T47D (cell line): Measurements from ENCODE around the gene GSTT4.
"Not testable (repeated sequence)": the region's sequence is repeated elsewhere in the genome, so short reads cannot be mapped to it uniquely, and the experiment has no call there.

Experiments used
- DNase-seq, 2 experiments: peaks; one replicate each; pipeline versions ENCODE4 v3.0.0 to v3.0.0-alpha.2; 2011 to 2012; ENCODE audit warnings: low read depth in 1 of 2, low spot score in 1 of 2
- JUND ChIP-seq: IDR thresholded peaks from 2 replicates; pipeline ENCODE4 v1.6.1; 2012; ENCODE audit warnings: low read depth
- in situ Hi-C: cut with HindIII; loops from 2 replicates; pipeline ENCODE4 v1.10.0; 2016; ENCODE audit warnings: low sequenced_read_pairs, low pct_unique_long_range_greater_than_20kb

Gene GSTT4

DNA sequence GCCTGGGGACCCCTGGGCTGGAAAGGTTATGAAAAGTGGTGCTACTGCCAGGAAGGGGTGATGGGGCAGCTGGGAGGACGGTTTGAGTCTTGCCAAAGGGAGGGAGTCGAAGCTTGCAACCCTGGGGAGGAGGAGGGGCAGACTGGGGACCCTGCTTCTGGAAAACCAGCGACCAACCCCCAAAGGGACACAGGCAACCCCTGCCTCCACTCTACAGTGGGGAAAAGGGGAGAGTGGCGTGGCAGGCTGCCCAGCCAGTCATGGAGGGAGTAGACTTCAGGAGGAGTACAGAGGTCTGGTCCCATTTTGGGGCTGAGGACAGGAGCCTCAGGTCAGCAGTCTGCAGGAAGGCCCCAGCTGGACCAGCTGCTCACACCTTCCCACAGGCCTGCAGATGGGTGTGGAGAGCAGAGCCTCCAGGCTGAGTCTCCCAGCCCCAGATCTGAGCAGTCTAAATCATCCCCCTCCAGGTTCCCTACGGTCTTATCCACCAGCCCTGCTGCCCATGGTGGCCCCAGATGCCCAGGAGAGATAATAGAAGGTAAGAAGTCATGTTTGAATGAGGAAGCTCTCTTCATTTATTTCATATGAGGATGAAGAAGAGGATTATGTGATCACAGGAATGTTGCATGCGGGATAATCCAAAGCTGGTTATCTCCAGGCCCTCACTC lies 34.3 kb downstream of the GSTT4 start:
- no peak for TF ChIP-seq JUND
- in situ Hi-C loops, result no loop called here
- no peak for DNase-seq

DNA sequence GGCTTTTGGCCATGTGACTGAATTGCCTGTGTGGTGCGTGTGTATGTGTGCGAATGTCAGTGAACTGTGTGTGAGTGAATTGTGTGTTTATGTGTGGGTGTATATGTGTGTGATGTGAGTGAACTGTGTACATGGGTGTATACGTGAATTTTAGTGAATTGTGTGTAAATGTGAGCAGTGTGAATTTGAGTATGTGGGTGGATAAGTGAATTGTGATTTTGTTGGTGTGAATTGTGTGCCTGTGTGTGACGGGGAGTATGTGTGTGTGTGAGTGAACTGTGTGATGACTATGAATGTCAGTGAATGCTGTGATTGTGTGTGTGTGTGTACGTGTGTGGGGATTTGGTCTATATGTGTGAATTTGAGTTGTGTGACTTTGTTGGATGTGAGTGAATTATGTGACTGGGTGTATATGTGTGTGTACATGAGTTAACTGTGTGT lies 35.0 kb downstream of the GSTT4 start:
- in situ Hi-C loops, result no loop called here
- no peak for TF ChIP-seq JUND
- DNase-seq, result no peak

DNA sequence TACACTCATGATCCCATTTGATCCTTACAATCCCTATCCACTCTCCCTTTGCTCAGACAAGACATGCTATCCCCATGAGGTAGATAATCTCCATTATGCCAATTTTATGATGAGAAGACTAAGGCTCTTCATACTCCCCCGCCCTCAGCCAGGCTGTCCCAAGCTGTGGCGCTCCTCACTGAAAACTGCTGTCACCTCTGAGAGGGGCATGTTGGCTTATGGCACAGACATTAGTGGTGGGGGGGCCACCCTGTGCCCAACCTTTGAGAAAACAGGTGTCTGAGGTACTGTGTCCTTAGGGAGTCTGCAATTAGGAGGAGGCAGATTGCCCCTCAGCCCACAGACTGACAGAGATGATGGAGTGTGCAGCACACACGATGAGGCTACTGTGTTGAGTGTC lies 36.2 kb downstream of the GSTT4 start:
- in situ Hi-C loops, result no loop called here
- TF ChIP-seq JUND, result no peak
- no peak for DNase-seq

DNA sequence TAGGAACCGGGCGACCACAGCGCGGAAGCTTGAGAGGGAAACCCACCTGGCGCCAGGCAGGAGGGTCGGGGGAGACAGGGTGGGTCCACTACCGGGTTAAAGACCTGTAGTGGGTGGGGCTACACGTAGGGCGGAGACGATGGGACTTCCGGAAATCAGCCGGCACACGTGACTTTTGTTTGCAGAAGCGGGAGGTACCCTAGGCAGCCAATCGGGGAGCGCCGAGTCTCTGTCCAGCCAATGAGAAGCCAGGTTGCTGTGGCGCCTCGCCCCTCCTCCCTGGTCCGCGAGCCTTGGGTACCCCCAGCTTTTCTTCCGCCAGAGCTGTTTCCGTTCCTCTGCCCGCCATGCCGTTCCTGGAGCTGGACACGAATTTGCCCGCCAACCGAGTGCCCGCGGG lies 38.7 kb downstream of the GSTT4 start, which contains the start of gene DDTL:
Gene DDTL (plus strand): TSS at position 321 of the 400 bp plus-strand sequence. CDS start 27 bp downstream, at position 348.
- DNase-seq, in situ Hi-C loops: not testable (repeated sequence)

DNA sequence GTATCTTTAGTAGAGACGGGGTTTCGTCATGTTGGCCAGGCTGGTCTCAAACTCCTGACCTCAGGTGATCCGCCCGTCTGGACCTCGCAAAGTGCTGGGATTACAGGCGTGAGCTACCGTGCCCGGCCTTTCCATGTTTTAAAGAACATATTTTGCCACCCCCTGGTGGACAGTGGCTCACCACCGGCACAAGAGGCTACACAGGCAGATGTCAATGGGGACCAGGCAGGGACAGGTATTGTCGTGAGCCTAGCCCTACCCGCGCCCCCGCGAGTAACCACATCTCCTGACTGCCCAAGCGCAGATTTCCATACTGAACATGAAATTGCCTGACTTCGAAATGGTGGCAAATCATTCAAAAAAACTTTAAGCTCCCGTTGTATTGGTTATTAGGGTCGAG lies 39.2 kb downstream of the GSTT4 start:
- DNase-seq, in situ Hi-C loops: not testable (repeated sequence)

DNA sequence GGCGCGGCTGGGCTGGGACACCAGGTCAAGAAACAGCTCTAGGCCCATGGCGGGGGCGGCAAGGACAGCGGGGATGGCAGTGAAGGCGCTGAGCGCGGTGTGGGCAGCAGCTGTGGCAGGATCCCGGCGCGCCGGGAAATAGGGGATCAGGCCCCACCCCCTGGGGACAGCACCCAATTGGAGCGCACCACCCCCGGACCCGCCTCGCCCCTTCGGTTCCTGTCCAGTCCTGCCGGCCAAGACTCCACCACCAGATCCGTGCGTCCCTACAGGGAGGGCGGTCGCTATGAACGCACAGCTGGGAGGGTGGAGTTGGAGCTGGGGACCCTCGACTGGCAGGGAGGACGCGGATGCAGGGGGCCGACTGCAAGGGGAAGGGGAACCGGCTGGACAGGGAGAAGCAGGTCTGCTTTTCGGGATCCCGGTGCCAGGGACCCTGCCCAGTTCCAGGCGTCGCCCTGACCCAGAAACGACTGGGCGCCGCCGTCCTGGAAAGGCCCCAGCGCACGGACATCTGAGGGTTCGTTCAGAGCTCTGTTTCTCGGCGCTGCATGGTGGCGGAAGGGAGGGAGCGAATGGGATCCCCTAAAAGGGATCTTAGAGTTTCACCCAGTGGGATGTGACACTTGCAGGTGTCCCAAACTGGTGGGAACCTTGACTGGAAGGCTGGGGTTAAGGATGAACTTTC lies 44.0 kb downstream of the GSTT4 start, which contains the start of gene GSTT2B:
Gene GSTT2B (minus strand): TSS at position 112 of the 688 bp plus-strand sequence. CDS start 64 bp downstream, at position 48.
- DNase-seq, in situ Hi-C loops: not testable (repeated sequence)

DNA sequence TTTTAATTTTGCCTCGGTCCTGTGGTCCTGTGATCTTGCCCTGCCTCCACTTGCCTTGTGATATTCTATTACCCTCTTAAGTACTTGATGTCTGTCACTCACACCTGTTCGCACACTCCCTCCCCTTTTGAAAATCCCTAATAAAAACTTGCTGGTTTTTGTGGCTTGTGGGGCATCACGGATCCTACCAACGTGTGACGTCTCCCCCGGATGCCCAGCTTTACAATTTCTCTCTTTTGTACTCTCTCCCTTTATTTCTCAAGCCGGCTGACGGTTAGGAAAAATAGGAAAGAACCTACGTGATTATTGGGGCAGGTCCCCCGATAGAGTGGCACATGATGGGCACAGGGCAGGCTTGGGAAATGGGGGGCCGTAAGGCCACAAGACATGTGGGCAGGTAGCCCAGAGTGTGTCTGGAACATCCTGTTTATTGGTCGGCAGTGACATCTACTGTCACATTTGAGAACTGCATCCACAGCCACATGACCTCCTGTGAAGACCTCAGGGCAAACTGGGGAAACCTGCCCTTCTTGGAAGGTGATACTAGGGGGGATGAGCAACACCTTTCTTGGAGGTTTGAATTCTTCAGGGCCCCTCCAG lies 48.9 kb downstream of the GSTT4 start:
- in situ Hi-C loops, result not testable (repeated sequence)
- peak in 1 of 2 experiments; percentile 82 for DNase-seq

DNA sequence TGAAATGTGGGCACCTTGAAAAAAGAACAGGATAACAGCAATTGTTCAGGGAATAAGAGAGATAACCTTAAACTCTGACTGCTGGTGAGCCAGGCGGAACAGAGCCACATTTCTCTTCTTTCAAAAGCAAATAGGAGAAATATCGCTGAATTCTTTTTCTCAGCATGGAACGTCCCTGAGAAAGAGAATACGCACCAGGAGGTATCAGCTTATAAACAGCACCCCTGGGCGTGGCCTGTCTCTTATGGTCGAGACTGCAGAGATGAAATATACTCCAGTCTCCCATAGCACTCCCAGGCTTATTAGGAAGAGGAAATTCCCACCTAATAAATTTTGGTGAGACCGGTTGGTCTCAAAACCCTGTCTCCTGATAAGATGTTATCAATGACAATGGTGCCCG lies 49.4 kb downstream of the GSTT4 start:
- DNase-seq, in situ Hi-C loops: not testable (repeated sequence)

DNA sequence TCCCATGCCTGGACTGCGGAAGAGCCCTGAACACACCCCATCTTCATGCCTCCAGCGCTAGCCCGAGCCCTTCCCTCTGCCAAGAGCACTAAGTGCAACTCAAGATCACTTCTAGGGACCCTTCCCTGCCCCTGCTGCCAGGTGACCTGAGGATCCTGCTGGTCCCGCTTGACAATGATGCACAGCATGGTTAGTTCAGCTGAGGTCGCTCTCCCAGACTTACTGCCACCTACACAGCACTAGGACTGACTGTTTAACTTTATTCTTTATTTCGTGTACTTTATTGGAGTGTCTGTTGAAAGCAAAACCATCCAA lies 50.3 kb downstream of the GSTT4 start:
- in situ Hi-C loops, result not testable (repeated sequence)

DNA sequence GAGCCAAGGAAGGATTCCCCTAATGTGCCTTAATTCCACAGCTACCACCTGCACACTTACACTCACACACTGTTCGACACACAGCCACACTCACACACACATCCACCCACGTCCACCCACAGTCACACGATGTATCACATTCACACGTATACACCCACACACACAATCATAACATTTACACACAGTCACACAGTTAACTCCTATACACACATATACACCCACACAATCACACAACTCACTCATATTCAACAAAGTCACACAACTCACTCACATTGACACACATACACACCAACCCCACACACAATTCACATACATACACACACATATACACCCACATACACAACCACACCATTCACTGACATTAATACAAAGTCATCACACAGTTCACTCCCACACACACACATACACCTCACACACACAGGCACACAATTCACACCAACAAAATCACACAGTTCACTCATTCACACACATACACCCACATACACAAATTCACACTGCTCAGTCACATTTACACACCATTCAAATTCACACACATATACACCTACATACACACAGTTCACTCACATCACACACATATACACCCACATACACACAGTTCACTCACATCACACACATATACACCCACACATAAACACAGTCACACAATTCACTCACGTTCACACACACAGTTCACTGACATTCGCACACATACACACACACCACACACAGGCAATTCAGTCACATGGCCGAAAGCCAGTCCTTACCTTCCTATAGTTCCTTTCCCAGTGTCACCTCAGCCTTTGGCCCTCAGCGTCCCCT lies 50.9 kb downstream of the GSTT4 start:
- in situ Hi-C loops, DNase-seq: not testable (repeated sequence)

More for the DNA sequence above, 50.3 kb downstream of the GSTT4 start:
- DNase-seq, result not testable (repeated sequence)

DNA sequence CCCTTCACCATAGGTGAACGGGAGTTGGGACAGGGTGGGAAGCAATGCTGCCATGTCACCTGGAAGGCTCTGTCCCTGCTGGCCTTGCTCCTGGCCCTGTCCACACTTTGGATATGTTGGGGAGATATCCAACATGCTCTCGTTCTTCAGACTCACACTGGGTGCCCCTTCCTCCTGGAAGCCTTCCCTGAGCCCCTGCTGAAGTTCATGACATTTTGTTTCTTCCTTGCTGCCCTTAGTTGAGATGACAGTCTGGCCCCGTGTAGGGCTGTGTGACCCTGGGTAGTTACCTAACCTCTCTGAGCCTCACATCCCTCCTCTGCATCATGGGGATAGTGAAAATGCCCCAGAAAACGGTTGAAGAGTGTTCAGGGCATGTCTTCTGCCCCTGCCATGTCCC lies 51.8 kb downstream of the GSTT4 start:
- DNase-seq, in situ Hi-C loops: not testable (repeated sequence)

DNA sequence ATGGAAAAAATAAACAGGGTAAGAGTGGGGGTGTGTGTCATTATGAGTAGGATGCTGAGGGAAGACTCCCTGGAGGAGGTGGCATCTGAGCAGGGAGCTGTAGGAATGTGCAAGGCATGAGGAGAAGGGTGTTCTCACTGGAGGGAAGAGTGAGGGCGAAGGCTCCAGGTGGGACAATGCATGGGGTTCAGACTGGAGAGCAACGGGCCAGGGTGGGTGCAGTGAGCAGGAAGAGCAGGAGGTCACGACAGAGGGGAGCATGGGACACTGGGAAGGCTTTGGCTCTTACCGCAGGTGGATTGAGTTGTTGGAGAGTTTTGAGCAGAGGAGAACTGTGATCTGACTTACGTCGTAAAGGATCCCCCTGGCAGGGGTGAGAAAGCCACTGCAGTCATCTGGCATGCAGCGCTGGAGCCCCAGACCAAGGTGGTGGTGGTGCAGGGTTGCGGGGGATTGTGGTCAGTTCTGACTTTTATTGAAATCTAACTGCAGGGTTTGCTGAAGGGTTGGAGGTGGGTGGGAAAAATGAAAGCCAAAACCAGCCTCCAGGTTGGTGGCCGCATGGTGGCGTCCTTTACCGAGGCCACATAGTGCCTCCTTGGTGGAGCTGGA lies 52.4 kb downstream of the GSTT4 start:
- DNase-seq, in situ Hi-C loops: not testable (repeated sequence)

DNA sequence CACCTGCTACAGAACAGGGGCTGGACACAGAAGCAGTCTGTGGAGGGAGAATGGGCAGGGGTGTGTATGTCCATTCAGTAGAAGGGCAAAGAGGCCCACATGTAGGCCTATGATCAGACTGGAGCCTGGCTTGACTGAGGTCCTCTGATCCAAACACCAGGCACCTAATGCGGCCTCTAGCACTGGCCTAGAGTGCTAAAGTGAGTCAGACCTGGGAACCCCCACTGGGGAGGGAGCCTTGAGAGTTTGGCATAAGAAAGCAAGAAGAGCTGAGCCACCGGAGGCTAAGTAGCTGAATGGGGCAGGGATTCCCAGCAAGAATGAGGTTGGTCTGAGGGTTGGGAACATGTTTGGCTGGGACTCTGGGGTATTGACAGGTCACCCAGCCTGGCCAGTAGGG lies 53.9 kb downstream of the GSTT4 start:
- in situ Hi-C loops, DNase-seq: not testable (repeated sequence)

DNA sequence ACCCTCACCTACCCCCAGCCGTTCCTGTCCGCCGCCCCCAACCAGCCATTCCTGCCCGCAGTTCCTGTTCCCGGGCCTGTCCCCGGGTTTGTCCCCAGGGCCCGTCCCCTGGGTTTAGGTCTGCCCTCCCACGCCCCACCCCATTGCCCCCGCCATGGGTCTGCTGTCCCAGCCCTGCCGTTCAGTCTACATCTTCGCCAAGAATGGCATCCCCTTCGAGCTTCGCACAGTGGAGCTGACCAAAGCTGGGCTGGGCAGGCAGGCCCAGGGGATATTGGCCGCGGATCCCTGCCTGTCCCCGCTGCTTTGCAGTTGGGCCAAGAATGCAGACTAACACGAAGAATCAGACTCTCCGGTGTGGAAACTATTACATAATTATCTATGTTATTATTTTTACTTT lies 55.5 kb downstream of the GSTT4 start:
- in situ Hi-C loops, DNase-seq: not testable (repeated sequence)
